Measurements from ENCODE around the gene RAB38.

Gene RAB38

GRCh38 chr11:88103337-88104206, 71.7 kb downstream of the RAB38 start:
- peak; percentile 80 for DNase-seq (ENCODE audit: low spot score)

- DNase-seq (ENCODE audit: low spot score), result no peak
Observed at GRCh38 chr11:88102598-88102934, 72.7 kb downstream of the RAB38 start.

GRCh38 chr11:88101881-88102597, 73.2 kb downstream of the RAB38 start:
- DNase-seq (ENCODE audit: low spot score), result no peak

GRCh38 chr11:88100151-88100550, 75.1 kb downstream of the RAB38 start:
- no peak for DNase-seq (ENCODE audit: low spot score)

GRCh38 chr11:88098289-88098688, 77.0 kb downstream of the RAB38 start:
- no peak for DNase-seq (ENCODE audit: low spot score)

GRCh38 chr11:88089134-88089533, 86.1 kb downstream of the RAB38 start:
- DNase-seq (ENCODE audit: low spot score), result no peak

- no peak for DNase-seq (ENCODE audit: low spot score)
Observed at GRCh38 chr11:88087337-88087736, 87.9 kb downstream of the RAB38 start.

GRCh38 chr11:88086297-88086696, 88.9 kb downstream of the RAB38 start:
- no peak for DNase-seq (ENCODE audit: low spot score)

GRCh38 chr11:88070437-88070836, 104.8 kb downstream of the RAB38 start:
- DNase-seq (ENCODE audit: low spot score), result no peak

- no peak for DNase-seq (ENCODE audit: low spot score)
Observed at GRCh38 chr11:88068848-88069554, 106.2 kb downstream of the RAB38 start.

GRCh38 chr11:88066090-88066489, 109.2 kb downstream of the RAB38 start:
- no peak for DNase-seq (ENCODE audit: low spot score)

- no peak for DNase-seq (ENCODE audit: low spot score)
Observed at GRCh38 chr11:88064097-88064705, 111.0 kb downstream of the RAB38 start.

All from NAMALWA (cell line).